IMR-90 (cell line): ENCODE data around the gene RAB11FIP4. TPM values are rescaled to one million over a fixed set of nuclear protein-coding genes. Genes with fewer than 3 reads are reported as not detected.
"Not testable (repeated sequence)": the region's sequence is repeated elsewhere in the genome, so short reads cannot be mapped to it uniquely, and the experiment has no call there.

Experiments used
- ATAC-seq: fragments of 200-7000 bp; cut with Tn5 transposase; 2 replicates; pipeline ENCODE4 v1.9.1; 2020; ENCODE audit warnings: low read depth, mild to moderate bottlenecking, moderate library complexity
- BruUV-seq: library from RNA; stranded (reverse); fragments of 400-500 nt; replicated peaks from 2 replicates; lab custom pipeline; 2021; lab: Mats Ljungman, UMichigan
- CTCF ChIA-PET: fragments of 300-600 bp; formaldehyde crosslinking; extraction: SDS; loops from one replicate; lab custom pipeline; 2021; ENCODE audit warnings: antibody characterized with exemption; lab: Yijun Ruan, JAX
- POLR2A ChIA-PET: fragments of 300-600 bp; sonication (Branson Sonifier 250); formaldehyde crosslinking; loops from one replicate; lab custom pipeline; 2022; ENCODE audit warnings: antibody characterized with exemption; ENCODE audit not compliant: unreplicated experiment; lab: Charles Lee
- DNase-seq: peaks from one replicate; pipeline ENCODE4 v3.0.0; 2013
- H2AFZ ChIP-seq: replicated peaks from 2 replicates; pipeline ENCODE3; 2013; ENCODE audit warnings: low read length, mild to moderate bottlenecking; ENCODE audit not compliant: poor library complexity
- H2AK5ac ChIP-seq: 2 replicates; pipeline ENCODE4 v1.6.1; 2013; ENCODE audit warnings: low read depth, low read length, inconsistent platforms
- H2AK9ac ChIP-seq: replicated peaks from 2 replicates; pipeline ENCODE3; 2013; ENCODE audit warnings: mild to moderate bottlenecking, low read depth, low read length, moderate library complexity; ENCODE audit not compliant: poor library complexity
- H2BK120ac ChIP-seq: 2 replicates; pipeline ENCODE4 v1.6.1; 2013; ENCODE audit warnings: low read depth, low read length, inconsistent platforms
- H2BK15ac ChIP-seq: 3 replicates; pipeline ENCODE4 v1.6.1; 2013; ENCODE audit warnings: low read depth, low read length, inconsistent platforms
- H2BK20ac ChIP-seq: 2 replicates; pipeline ENCODE4 v1.6.1; 2013; ENCODE audit warnings: low read depth, mild to moderate bottlenecking, inconsistent platforms, low read length, moderate library complexity
- H2BK5ac ChIP-seq: 2 replicates; pipeline ENCODE4 v1.6.1; 2013; ENCODE audit warnings: mild to moderate bottlenecking, low read depth, low read length, inconsistent platforms; ENCODE audit not compliant: poor library complexity, severe bottlenecking
- H3K14ac ChIP-seq: replicated peaks from 2 replicates; pipeline ENCODE4 v1.6.1; 2013; ENCODE audit warnings: low read depth, low read length, inconsistent platforms
- H3K18ac ChIP-seq: 2 replicates; pipeline ENCODE4 v1.6.1; 2013; ENCODE audit warnings: low read depth, low read length, control low read depth
- H3K23ac ChIP-seq: 2 replicates; pipeline ENCODE4 v1.6.1; 2013; ENCODE audit warnings: low read depth, low read length, inconsistent platforms
- H3K27ac ChIP-seq: 2 replicates; pipeline ENCODE4 v1.5.1; 2013; ENCODE audit warnings: mild to moderate bottlenecking, control low read depth, low read length; ENCODE audit not compliant: insufficient read depth
- H3K27me3 ChIP-seq: 2 replicates; pipeline ENCODE4 v1.6.1; 2013; ENCODE audit warnings: low read length; ENCODE audit not compliant: control insufficient read depth, insufficient read depth
- H3K36me3 ChIP-seq: 2 replicates; pipeline ENCODE4 v1.6.1; 2013; ENCODE audit warnings: low read length, mixed read lengths; ENCODE audit not compliant: control insufficient read depth, insufficient read depth
- H3K4ac ChIP-seq: 2 replicates; pipeline ENCODE4 v1.6.1; 2013; ENCODE audit warnings: low read depth, low read length, inconsistent platforms
- H3K4me1 ChIP-seq: 2 replicates; pipeline ENCODE4 v1.6.1; 2013; ENCODE audit warnings: low read length, mixed read lengths; ENCODE audit not compliant: control insufficient read depth, insufficient read depth
- H3K4me2 ChIP-seq: 2 replicates; pipeline ENCODE4 v1.6.1; 2013; ENCODE audit warnings: low read depth, mild to moderate bottlenecking, control low read depth, low read length, moderate library complexity
- H3K4me3 ChIP-seq: 2 replicates; pipeline ENCODE4 v1.5.1; 2013; ENCODE audit warnings: low read depth, mild to moderate bottlenecking, control low read depth, low read length, moderate library complexity; ENCODE audit not compliant: insufficient read depth
- H3K56ac ChIP-seq: 2 replicates; pipeline ENCODE4 v1.6.1; 2013; ENCODE audit warnings: low read length, inconsistent platforms; ENCODE audit not compliant: insufficient read depth; ENCODE audit errors: extremely low read depth
- H3K79me1 ChIP-seq, 2 experiments: 2 replicates each; pipeline ENCODE4 v1.6.1; 2013; ENCODE audit warnings: low read length in 2 of 2, inconsistent platforms in 1 of 2, low read depth in 1 of 2
- H3K9ac ChIP-seq: 2 replicates; pipeline ENCODE4 v1.6.1; 2013; ENCODE audit warnings: low read depth, low read length, control low read depth
- H3K9me1 ChIP-seq: 2 replicates; pipeline ENCODE4 v1.6.1; 2013; ENCODE audit warnings: low read length, inconsistent platforms; ENCODE audit not compliant: insufficient read depth
- H3K9me3 ChIP-seq: 2 replicates; pipeline ENCODE4 v1.6.1; 2013; ENCODE audit warnings: low read length; ENCODE audit not compliant: control insufficient read depth, insufficient read depth
- H4K20me1 ChIP-seq: 2 replicates; pipeline ENCODE4 v1.6.1; 2013; ENCODE audit warnings: low read length, inconsistent platforms; ENCODE audit not compliant: insufficient read depth
- H4K5ac ChIP-seq: 2 replicates; pipeline ENCODE4 v1.6.1; 2013; ENCODE audit warnings: mild to moderate bottlenecking, low read depth, low read length, control low read depth
- H4K8ac ChIP-seq, 2 experiments: 2 replicates each; pipeline ENCODE4 v1.6.1; 2013; ENCODE audit warnings: low read depth in 2 of 2, low read length in 2 of 2, control low read depth in 1 of 2, inconsistent platforms in 1 of 2
- H4K91ac ChIP-seq: 2 replicates; pipeline ENCODE4 v1.6.1; 2013; ENCODE audit warnings: low read depth, low read length, inconsistent platforms; ENCODE audit not compliant: insufficient read depth
- ELK1 ChIP-seq: fragments of 150-350 bp; IDR thresholded peaks from 2 replicates; pipeline ENCODE4 v1.6.1; 2016; ENCODE audit warnings: low read depth, mild to moderate bottlenecking, low read length, moderate library complexity, borderline replicate concordance
- FOS ChIP-seq: fragments of 150-350 bp; IDR thresholded peaks from 2 replicates; pipeline ENCODE4 v1.6.1; 2016; ENCODE audit warnings: low read depth, low read length
- RAD21 ChIP-seq: IDR thresholded peaks from 2 replicates; pipeline ENCODE4 v1.6.1; 2012; ENCODE audit warnings: low read length, improper control_type of control experiment
- RCOR1 ChIP-seq: IDR thresholded peaks from 2 replicates; pipeline ENCODE4 v1.6.1; 2012; ENCODE audit warnings: mild to moderate bottlenecking, low read length, improper control_type of control experiment; ENCODE audit not compliant: insufficient replicate concordance
- RFX5 ChIP-seq: IDR thresholded peaks from 2 replicates; pipeline ENCODE4 v1.8.0; 2012; ENCODE audit warnings: low read depth, mild to moderate bottlenecking, low read length, moderate library complexity
- SMC3 ChIP-seq: fragments of 150-350 bp; IDR thresholded peaks from 2 replicates; pipeline ENCODE4 v1.6.1; 2016; ENCODE audit warnings: low read depth, mild to moderate bottlenecking, antibody characterized with exemption, low read length, moderate library complexity
- WGBS, 2 experiments: methylation state at CpG; one replicate each; pipeline versions ENCODE4 v1.1.5 to v1.1.7; 2013; ENCODE audit warnings: missing lambda C conversion rate in 2 of 2; ENCODE audit not compliant: insufficient read length in 1 of 2; ENCODE audit errors: extremely low coverage in 2 of 2; 5-methylcytosine and 5-hydroxymethylcytosine counted together
- dilution Hi-C: fragments of 300-500 bp; cut with HindIII; formaldehyde crosslinking; loops from one replicate; pipeline ENCODE4 v1.14.3; 2018; ENCODE audit warnings: low sequenced_read_pairs; ENCODE audit not compliant: unreplicated experiment
- in situ Hi-C: fragments of 300-500 bp; cut with MboI; formaldehyde crosslinking; loops from 3 replicates; pipeline ENCODE4 v1.14.3; 2019; ENCODE audit warnings: low sequenced_read_pairs, inconsistent platforms, mixed read lengths
- intact Hi-C: fragments of 100-400 bp; cut with micrococcal nuclease; formaldehyde crosslinking; loops from 2 replicates; pipeline ENCODE4 v1.10.0; 2022
- polyA plus RNA-seq, 3 experiments: library from polyadenylated mRNA; depleted of rRNA; stranded (reverse); fragments of >200 nt; gene quantifications; 2 replicates each; pipeline ENCODE4 v1.2.3, GENCODE V29; 2012; ENCODE audit warnings: low replicate concordance in 1 of 3
- total RNA-seq: library from RNA; depleted of rRNA; stranded (reverse); fragments of >200 nt; gene quantifications from 2 replicates; pipeline ENCODE4 v1.2.3, GENCODE V29; 2012

RAB11FIP4 gene
- total and polyA plus RNA-seq, 2 of the 4 experiments (the other 2 are of a cell fraction): 0.68 to 1.1 TPM

- Histone ChIP-seq H4K8ac (no peak overlapping the region), H2BK5ac (no peak overlapping the region), H3K9ac (no peak overlapping the region), H3K27me3 (no peaks in the 10 kb centered on the region), H3K4me3 (no peak overlapping the region), H2BK15ac (no peak overlapping the region), H3K79me1 (no peaks in the 10 kb centered on the region; a peak in 1 of 4 replicates), H2BK120ac (no peak overlapping the region), H3K4me1 (no peaks in the 10 kb centered on the region), H3K23ac (no peak overlapping the region), H3K4me2 (no peak overlapping the region), H2AK5ac (no peak overlapping the region), H3K18ac (no peak overlapping the region), H4K5ac (no peak overlapping the region), H3K9me1 (peaks cover 12% of the 10 kb centered on the region), H4K20me1 (no peaks in the 10 kb centered on the region), H3K56ac (no peak overlapping the region), H3K27ac (no peak overlapping the region), H2AFZ (no peak overlapping the region), H3K36me3 (peaks cover 9% of the 10 kb centered on the region), H3K9me3 (no peaks in the 10 kb centered on the region), H3K4ac (no peak overlapping the region), H2BK20ac (no peak overlapping the region), H2AK9ac (no peak overlapping the region), H4K91ac (no peak overlapping the region), H3K14ac (no peak overlapping the region)
- ChIA-PET POLR2A (no interaction called here), CTCF (interaction anchor here (2.4 kb wide), 1 partner anchor 8 kb away, joined by 10 read pairs; no protein-coding TSS in a partner anchor)
- no peak for DNase-seq
- no TSS peak for BruUV-seq
- in situ Hi-C loops (no loop called here), dilution Hi-C loops (no loop called here), intact Hi-C loops (no loop called here)
- ATAC-seq: no peak
- no peak for TF ChIP-seq RAD21
- no peak for TF ChIP-seq RFX5
- no peak for TF ChIP-seq FOS
- no peak for TF ChIP-seq SMC3
- TF ChIP-seq RCOR1: no peak
- no peak for TF ChIP-seq ELK1
These were observed 10.3 kb upstream of the RAB11FIP4 start for GRCh38 chr17:31381165-31381668.

GRCh38 chr17:31382668-31383275, 8.7 kb upstream of the RAB11FIP4 start:
- H3K23ac ChIP-seq, H3K56ac ChIP-seq, H3K9me3 ChIP-seq, H4K91ac ChIP-seq, H3K4me1 ChIP-seq, H2BK15ac ChIP-seq, intact Hi-C loops, H3K79me1 ChIP-seq, H2BK120ac ChIP-seq, H3K36me3 ChIP-seq, POLR2A ChIA-PET, H2AFZ ChIP-seq, H3K14ac ChIP-seq, H3K4me2 ChIP-seq, H2BK5ac ChIP-seq, H2AK5ac ChIP-seq, H3K18ac ChIP-seq, H2BK20ac ChIP-seq, BruUV-seq, H4K20me1 ChIP-seq, H3K9ac ChIP-seq, H4K5ac ChIP-seq, H4K8ac ChIP-seq, H3K27me3 ChIP-seq, ATAC-seq, H3K4ac ChIP-seq, H3K4me3 ChIP-seq, H3K27ac ChIP-seq, H2AK9ac ChIP-seq, DNase-seq, dilution Hi-C loops, in situ Hi-C loops: not testable (repeated sequence)
- CTCF ChIA-PET: interaction anchor here (0.6 to 1.4 kb wide), 2 partner anchors 10 to 331 kb away, joined by 3 to 7 read pairs; no protein-coding TSS in a partner anchor
- 100% methylated on average over 3 of the region's 11 CpGs; no CpG with 5 or more reads in 1 of the 2 experiments for WGBS, 2 experiments
- peaks cover 12% of the 10 kb centered on the region for H3K9me1 ChIP-seq
